ENCODE results near the gene ATP1B3.
"Not testable (repeated sequence)": the region's sequence is repeated elsewhere in the genome, so short reads cannot be mapped to it uniquely, and the experiment has no call there.

The ATP1B3 gene

GRCh38 chr3:141860766-141861513 lies 15.5 kb upstream of the ATP1B3 start:
- DNase-seq = no peak

GRCh38 chr3:141862279-141862816 lies 14.1 kb upstream of the ATP1B3 start:
- no peak for DNase-seq

GRCh38 chr3:141863491-141863890 lies 13.0 kb upstream of the ATP1B3 start:
- peak; percentile 47 for DNase-seq

GRCh38 chr3:141864281-141864970 lies 12.0 kb upstream of the ATP1B3 start:
- no peak for DNase-seq

DNA sequence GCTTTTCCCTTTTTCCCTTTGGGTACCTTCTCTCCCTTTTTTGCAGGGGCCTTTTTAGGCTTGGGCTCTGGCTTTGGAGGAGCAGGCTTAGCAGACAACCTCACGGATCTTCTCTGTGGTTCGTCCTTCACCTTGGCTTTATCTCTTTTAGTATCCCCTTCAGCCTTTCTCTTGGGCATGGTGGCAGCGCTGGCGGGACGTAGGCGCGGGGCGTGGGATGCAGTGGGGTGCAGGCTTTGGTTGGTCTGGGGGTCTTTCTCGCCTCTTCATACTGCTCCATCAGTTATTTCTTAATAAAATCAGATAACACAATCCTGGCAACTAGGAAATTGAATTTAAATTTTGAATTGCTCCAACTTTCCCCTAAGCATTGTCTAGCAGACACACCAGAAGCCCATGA lies 11.3 kb upstream of the ATP1B3 start:
- no peak for DNase-seq

- no peak for DNase-seq
Observed at GRCh38 chr3:141870091-141870687, 6.3 kb upstream of the ATP1B3 start.

DNA sequence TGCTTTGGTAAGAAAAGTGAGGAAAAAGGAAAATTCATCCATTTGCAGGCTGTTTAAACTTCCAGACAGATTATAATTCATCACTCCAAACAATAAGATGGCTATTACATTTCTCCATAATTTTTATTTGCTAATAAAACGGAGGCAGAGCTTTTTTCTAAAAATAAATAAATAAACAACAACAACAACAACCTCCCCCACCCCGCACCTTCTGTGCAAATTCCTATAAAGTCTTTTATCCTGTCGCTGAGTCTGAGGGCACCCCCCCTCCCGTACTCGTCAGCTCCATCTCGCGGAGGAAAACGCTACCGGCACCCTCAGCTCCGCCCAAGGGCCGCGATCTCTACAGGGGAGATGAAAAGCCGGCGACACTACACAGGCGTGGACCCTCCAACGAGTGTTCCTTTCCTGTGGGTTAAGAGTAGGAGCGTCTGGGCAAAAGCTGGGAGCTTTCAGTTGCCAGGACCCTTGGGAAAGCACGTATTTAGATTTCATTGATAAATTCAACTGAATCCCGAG lies 1.0 kb upstream of the ATP1B3 start:
- DNase-seq = peak; percentile 93

DNA sequence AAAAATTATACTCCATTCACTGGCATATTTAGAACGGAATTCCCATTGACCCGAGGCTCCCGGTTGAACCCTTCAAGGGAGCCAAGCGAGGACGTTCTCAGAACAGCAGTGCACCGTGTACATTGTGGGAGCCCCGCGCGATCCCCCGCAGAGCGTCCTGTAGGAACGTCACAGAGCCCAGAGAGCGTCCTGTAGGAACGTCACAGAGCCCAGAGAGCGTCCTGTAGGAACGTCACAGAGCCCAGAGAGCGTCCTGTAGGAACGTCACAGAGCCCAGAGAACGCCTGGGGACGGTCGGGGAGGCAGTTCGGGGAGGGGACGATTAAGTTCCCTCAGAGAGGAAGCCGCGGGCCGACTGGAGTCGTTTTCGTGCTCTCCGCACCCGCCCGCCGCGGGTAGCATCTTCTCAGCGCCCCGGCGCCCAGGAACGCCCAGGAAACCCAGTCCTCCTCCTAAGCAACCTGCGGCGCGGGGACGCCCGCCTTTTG lies 506 bp upstream of the ATP1B3 start:
- peak; percentile 77 for DNase-seq

DNA sequence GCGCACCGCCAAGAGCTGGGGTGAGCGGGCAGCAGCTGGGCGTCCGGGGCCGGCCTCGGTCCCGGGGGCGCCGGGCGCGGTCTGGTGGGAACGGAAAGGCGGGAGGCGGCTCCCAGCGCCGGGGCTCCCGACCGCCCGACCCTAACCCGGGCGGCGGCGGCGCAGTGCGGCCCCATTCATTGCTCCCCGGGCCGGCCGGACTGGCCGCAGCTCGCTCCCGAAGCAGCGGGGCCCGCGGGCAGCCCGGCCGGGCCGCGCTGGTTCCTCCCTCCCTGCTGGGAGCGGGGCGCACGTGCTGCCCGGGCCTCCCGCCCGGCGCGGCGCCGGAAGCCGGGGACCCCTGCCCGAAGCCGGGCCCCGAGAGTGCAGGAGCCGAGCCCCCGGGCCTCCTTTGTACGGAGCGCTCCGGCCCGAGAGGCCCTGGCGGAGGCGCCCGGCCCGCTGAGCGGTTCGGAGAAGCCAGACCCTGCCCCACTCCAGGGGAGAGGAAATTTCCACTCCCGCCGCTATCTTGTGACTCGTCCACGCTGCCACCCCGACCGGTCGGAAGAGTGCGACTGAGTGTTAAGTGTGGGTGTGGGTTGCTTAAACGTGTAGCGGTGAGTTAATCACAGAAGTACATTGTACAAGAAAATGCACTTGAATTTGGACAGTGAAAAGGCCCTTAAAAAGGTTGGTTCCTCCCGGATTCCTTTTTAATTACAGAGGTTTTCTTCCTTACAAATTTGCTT lies 613 bp downstream of the ATP1B3 start:
- peak; percentile 70 for DNase-seq

- peak; percentile 67 for DNase-seq
Observed at GRCh38 chr3:141877911-141878310, 1.5 kb downstream of the ATP1B3 start.

DNA sequence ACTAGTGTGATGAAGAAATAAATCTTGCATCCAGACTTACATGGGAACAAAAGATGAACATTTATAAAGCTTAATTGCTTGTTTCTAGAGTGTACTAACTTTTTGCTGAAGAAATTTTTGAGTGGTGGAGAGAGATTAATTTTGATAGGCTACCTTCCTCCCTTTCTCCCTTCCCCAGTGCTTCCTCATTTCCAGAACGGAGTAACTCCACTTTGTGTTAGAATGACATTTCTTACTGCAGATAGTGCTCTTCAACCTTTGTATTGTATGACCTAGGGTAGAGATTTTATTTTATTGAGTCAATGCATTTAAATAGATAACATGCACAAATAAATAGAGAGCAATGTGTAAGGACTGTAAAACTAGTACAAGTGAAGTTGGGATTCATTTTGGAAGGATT lies 1.9 kb downstream of the ATP1B3 start:
- DNase-seq = peak; percentile 27

DNA sequence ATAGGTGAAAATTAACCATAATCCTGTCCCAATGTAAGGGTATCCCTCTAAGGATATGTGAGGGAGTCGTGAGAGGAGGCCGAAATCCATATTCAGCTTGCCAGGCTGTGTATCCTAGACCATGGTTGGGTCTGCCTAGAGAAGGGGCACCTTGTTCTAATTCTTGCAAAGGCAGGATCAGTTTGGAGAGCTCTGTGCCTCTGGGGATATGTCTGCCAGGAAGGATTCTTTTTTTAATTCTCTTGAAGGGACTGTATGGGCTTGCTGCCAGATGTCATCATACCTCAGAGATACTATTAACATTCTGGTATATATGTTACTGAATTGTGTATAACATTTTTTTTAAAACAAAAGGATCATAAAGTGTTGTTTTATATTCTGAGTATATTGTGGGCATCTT lies 2.4 kb downstream of the ATP1B3 start:
- DNase-seq = peak; percentile 52

DNA sequence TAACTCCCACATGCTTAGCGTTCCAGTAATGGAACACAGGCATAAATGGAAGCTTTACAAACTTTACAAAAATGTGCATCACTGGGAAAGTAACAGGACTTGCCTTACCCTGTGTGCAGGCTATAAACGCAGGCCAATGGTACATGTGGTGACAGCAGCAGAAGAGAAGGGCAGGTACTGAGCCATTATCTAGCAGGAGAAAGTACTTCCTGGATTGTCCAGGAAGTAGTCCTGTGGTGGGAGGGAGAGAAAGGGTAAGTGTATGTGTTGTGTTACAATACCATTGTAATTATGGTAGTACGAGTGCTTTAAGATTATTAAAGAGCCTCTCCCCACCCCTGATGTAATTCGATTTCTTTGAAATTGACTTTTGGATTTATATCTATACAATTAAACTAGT lies 5.3 kb downstream of the ATP1B3 start:
- peak; percentile 24 for DNase-seq

DNA sequence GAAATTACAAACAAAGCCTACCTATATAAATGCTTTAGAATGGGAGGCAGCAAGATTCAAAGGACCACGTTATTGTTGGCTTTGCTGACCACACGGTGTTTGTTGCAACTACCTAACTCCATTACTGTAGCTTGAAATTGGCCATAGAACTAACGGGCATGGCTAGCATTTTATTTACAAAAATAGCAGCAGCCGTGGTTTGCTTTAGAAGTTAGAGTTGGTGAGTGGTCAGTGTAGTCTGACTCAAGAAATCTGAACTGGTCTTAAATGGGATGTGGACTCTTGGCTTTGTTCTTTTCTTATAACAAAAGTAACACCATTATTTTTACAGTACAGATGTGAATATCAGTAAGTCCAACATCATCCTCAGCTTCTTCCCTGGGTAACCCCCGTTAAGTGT lies 10.6 kb downstream of the ATP1B3 start:
- DNase-seq = no peak

DNA sequence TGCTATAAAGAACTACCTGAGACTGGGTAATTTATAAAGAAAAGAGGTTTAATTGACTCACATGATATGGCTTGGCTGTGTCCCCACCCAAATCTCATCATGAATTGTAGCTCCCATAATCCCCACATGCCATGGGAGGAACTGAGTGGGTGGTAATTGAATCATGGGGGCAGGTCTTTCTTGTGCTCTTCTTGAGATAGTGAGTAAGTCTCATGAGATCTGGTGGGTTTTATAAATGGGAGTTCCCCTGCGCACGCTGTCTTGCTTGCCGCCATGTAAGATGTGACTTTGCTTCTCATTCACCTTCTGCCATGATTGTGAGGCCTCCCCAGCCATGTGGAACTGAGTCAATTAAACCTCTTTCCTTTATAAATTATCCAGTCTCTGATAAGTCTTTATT lies 12.1 kb downstream of the ATP1B3 start:
- DNase-seq = not testable (repeated sequence)

DNA sequence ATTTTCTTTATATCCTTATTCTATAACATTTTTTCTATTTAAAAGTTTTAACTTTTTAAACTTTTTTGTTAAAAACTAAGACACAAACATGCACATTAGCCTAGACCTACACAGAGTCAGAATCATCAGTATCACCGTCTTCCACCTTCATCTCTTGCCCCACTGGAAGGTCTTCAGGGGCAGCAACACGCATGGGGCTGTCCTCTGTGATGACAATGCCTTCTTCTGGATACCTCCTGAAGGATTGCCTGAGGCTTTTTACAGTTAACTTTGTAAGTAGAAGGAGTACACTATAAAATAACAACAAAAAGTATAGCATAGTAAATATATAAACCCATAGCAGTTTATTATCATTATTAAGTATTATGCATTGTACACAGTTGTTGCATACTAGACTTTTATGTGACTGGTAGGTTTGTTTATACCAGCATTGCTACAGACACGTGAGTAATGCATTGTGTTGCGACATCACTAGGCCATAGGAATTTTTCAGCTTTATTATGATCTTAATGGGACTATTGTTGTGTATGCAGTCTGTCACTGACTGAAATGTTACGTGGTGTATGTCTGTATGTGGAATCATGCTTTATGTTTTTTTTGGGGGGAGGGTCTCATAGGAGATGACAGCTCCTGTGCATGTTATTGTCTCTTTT lies 18.2 kb downstream of the ATP1B3 start:
- peak; percentile 23 for DNase-seq

GRCh38 chr3:141895731-141896130 lies 19.3 kb downstream of the ATP1B3 start:
- DNase-seq = no peak

GRCh38 chr3:141898908-141899307 lies 22.5 kb downstream of the ATP1B3 start:
- DNase-seq = no peak

GRCh38 chr3:141900343-141900742 lies 23.9 kb downstream of the ATP1B3 start:
- DNase-seq = no peak

GRCh38 chr3:141901914-141902313 lies 25.5 kb downstream of the ATP1B3 start:
- no peak for DNase-seq

- DNase-seq = no peak
Observed at GRCh38 chr3:141904203-141904602, 27.8 kb downstream of the ATP1B3 start.

DNA sequence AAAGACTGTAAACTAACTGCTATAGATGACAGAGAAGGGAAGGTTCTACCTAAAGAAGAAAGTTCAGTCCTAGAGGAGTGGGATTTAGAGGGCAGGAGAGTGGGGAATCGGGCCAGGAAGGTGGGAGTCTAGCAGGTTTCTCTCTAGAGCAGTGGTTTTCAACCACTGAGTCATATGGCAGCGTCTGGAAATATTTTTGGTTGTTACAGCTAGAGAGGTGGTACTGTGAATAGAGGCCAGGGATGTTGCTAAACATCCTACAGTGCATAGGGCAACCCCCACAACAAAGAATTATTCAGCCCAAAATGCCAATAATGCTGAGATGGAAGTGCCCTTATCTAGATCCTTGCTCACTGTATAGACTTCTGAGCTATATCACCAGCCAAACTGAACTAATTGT lies 28.7 kb downstream of the ATP1B3 start:
- no peak for DNase-seq

Data from hematopoietic multipotent progenitor cell treated with erythropoietin and hydrocortisone succinate and interleukin-3 and kit ligand, for 6 days (in vitro differentiated cells).